ENCODE data around the gene CHRD.
A peak's percentile ranks its signal among the peaks of the same experiment; 100 is the strongest.

CHRD gene

DNA sequence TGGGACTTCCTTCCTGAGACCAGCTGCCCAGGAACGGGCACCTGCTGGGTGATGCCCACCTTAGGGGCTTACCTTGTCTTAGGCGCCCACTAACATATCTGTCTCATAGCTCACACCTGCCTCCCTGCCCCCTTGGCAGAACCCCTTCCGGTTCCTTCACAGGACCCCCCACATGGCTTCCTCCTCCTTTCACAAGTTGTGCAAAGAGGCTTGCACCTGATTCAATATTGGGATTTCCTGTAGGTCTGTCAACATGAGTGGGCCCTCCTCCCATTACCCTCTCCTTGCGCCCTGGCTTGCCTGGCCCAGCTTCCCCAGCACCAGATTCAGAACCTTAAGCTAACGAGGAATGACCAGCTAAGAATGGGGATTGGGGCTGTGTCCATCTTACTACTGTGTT lies 2.5 kb upstream of the CHRD start:
- Histone ChIP-seq H3K36me3 (peaks cover 12% of the 10 kb centered on the region), H3K27me3 (ENCODE audit: insufficient read depth, low read depth, severe bottlenecking) (no peaks in the 10 kb centered on the region), H3K4me3 (ENCODE audit: low read depth, low read length) (peak overlapping the region; percentile 25), H3K27ac (peak overlapping the region; percentile 69), H3K9me3 (ENCODE audit: severe bottlenecking) (no peaks in the 10 kb centered on the region)
- TF ChIP-seq, protein P1, sequence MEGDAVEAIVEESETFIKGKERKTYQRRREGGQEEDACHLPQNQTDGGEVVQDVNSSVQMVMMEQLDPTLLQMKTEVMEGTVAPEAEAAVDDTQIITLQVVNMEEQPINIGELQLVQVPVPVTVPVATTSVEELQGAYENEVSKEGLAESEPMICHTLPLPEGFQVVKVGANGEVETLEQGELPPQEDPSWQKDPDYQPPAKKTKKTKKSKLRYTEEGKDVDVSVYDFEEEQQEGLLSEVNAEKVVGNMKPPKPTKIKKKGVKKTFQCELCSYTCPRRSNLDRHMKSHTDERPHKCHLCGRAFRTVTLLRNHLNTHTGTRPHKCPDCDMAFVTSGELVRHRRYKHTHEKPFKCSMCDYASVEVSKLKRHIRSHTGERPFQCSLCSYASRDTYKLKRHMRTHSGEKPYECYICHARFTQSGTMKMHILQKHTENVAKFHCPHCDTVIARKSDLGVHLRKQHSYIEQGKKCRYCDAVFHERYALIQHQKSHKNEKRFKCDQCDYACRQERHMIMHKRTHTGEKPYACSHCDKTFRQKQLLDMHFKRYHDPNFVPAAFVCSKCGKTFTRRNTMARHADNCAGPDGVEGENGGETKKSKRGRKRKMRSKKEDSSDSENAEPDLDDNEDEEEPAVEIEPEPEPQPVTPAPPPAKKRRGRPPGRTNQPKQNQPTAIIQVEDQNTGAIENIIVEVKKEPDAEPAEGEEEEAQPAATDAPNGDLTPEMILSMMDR (IDR thresholded peaks at IDR 0.05; ENCODE audit: low read depth, low read length), result no peak
- DNase-seq, result no peak

DNA sequence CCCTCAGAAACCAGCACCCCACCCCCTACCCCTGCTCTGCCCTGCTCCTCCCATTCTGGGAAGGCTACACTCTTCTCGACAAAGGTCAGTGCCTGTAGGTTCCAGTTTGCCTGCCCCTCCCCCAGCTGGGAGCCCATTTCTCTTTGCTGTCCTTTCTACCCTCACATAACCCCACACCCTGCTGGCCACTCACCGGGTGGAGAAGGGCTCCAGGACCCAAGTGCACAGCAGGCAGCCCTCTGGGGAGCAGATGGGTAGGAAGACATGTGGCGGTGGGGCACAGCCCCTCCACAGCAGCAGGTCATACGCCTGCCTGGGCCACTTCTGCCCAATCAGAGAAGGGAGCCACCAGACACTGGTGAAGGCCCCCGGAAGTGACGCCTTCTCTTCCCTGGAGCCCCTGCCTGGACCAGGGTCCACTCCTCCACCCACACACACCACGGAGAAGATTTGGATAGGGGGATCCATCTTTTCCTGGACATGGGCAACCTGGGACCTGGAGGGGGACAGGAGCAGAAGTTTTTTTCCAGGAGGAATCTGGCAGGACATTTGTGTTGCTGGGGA lies 1.9 kb upstream of the CHRD start, which contains the start of gene THPO:
TSS of gene THPO (minus strand) at position 326 of the 564 bp plus-strand sequence. CDS start 1,948 bp downstream, outside the sequence.
- H3K9me3 ChIP-seq (ENCODE audit: severe bottlenecking), result no peaks in the 10 kb centered on the region
- peaks cover 13% of the 10 kb centered on the region for H3K36me3 ChIP-seq
- peak within 1 kb of the TSS; percentile 25 for H3K4me3 ChIP-seq (ENCODE audit: low read depth, low read length)
- H3K27ac ChIP-seq, result peak within 1 kb of the TSS; percentile 69
- TF ChIP-seq, protein P1 (IDR thresholded peaks at IDR 0.05; ENCODE audit: low read depth, low read length), result no peak
- H3K27me3 ChIP-seq (ENCODE audit: insufficient read depth, low read depth, severe bottlenecking), result no peaks in the 10 kb centered on the region
- peak; percentile 95 for DNase-seq

DNA sequence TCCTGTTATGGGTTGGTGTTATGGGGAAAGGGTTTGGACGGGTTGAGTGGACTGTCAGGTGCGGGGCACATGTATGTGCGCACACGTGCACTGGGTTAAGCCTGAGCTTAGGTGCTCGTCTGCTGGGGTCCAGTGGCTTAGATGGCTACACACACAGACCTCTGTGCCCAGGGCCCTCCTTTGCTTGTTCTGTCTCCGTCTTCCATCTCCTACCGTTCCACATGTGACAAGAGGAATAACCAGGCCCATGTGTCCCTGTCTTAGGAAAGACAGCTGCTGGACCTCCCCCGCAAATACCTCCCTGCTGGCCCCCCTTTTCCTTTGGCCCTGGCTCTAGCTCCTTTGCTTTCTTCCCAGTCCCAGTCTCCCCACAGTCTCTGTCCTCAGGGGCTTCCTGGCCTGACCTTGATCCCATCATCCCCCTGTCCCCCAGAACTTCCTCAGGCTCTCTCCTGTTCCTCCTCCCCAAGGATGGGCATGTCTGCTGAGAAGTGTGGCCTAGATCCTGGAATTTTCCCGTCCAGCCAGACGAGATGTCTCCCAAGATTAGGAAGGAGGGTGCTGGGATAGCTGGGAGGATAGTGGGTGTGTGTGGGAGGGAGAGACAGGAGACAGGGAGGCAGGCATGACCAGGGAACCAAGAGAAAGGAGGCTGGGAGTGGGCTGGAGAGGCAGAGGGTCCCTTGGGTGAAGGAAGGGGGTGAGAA lies 1.1 kb upstream of the CHRD start:
- Histone ChIP-seq H3K27me3 (ENCODE audit: insufficient read depth, low read depth, severe bottlenecking) (no peaks in the 10 kb centered on the region), H3K4me3 (ENCODE audit: low read depth, low read length) (peak overlapping the region; percentile 25; the same call in 1 of the 2 replicates), H3K36me3 (peaks cover 18% of the 10 kb centered on the region), H3K9me3 (ENCODE audit: severe bottlenecking) (no peaks in the 10 kb centered on the region), H3K27ac (peak overlapping the region; percentile 69)
- TF ChIP-seq, protein P1 (IDR thresholded peaks at IDR 0.05; ENCODE audit: low read depth, low read length), result no peak
- peak; percentile 32 for DNase-seq

DNA sequence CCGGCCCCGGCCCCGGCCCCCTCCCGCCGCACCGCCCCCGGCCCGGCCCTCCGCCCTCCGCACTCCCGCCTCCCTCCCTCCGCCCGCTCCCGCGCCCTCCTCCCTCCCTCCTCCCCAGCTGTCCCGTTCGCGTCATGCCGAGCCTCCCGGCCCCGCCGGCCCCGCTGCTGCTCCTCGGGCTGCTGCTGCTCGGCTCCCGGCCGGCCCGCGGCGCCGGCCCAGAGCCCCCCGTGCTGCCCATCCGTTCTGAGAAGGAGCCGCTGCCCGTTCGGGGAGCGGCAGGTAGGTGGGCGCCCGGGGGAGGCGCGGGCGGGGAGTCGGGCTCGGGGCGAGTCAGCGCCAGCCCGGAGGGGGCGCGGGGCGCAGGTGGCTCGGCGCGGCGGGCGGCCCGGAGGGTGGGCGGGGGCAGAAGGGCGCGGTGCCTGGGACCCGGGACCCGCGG lies 352 bp downstream of the CHRD start:
- H3K27me3 ChIP-seq (ENCODE audit: insufficient read depth, low read depth, severe bottlenecking), result no peaks in the 10 kb centered on the region
- DNase-seq, result peak; percentile 75
- H3K4me3 ChIP-seq (ENCODE audit: low read depth, low read length), result peak overlapping the region; percentile 48
- H3K36me3 ChIP-seq, result peaks cover 23% of the 10 kb centered on the region
- TF ChIP-seq, protein P1 (IDR thresholded peaks at IDR 0.05; ENCODE audit: low read depth, low read length), result no peak
- H3K9me3 ChIP-seq (ENCODE audit: severe bottlenecking), result no peaks in the 10 kb centered on the region
- H3K27ac ChIP-seq, result peak overlapping the region; percentile 81

DNA sequence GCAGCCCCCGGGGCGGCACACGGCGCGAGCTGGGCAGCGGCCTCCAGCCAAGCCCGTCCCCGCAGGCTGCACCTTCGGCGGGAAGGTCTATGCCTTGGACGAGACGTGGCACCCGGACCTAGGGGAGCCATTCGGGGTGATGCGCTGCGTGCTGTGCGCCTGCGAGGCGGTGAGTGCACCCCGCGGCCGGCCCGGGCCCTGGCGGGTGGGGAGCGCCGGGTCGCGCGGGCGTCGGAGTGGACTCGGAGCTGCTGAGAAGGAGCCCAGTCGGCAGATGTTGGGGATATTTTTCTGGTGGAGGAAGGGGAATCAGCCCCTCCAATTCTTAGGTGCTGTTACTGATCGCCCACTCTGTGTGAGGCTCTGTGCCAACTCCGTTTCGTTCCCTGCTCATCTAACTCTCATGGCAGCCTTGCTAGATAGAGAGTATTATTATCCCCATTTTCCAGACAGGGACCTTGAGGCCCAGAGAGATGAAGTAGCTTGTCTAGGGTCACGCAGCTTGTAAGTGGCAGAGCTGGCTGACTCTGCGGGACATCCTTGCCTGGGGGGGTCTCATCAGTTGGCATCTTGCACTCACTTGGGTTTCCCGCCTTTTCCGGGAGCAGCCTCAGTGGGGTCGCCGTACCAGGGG lies 890 bp downstream of the CHRD start:
- DNase-seq, result no peak
- Histone ChIP-seq H3K36me3 (peaks cover 24% of the 10 kb centered on the region), H3K4me3 (ENCODE audit: low read depth, low read length) (peak overlapping the region; percentile 48), H3K27me3 (ENCODE audit: insufficient read depth, low read depth, severe bottlenecking) (no peaks in the 10 kb centered on the region), H3K9me3 (ENCODE audit: severe bottlenecking) (no peaks in the 10 kb centered on the region), H3K27ac (peak overlapping the region; percentile 81)
- TF ChIP-seq, protein P1 (IDR thresholded peaks at IDR 0.05; ENCODE audit: low read depth, low read length), result no peak
